ENCODE measurements around the gene RAB40AL.
"Not testable (repeated sequence)": the region's sequence is repeated elsewhere in the genome, so short reads cannot be mapped to it uniquely, and the experiment has no call there.

The RAB40AL gene

GRCh38 chrX:102936972-102937371 lies at the start of gene RAB40AL:
Gene RAB40AL, plus strand, starts transcription at chrX:102937272. Its CDS starts 47 bp downstream, at chrX:102937319.
- DNase-seq, result not testable (repeated sequence)

- DNase-seq, result no peak
Observed at GRCh38 chrX:102887687-102888086, 49.4 kb upstream of the RAB40AL start.

- no peak for DNase-seq
Observed at GRCh38 chrX:102892103-102892502, 45.0 kb upstream of the RAB40AL start.

- peak; percentile 21 for DNase-seq
Observed at GRCh38 chrX:102899940-102900916, 36.8 kb upstream of the RAB40AL start.

GRCh38 chrX:102902355-102902754 lies 34.7 kb upstream of the RAB40AL start:
- no peak for DNase-seq

GRCh38 chrX:102930990-102931756 lies 5.9 kb upstream of the RAB40AL start:
- DNase-seq, result no peak

GRCh38 chrX:102934624-102935023 lies 2.4 kb upstream of the RAB40AL start:
- no peak for DNase-seq

GRCh38 chrX:102950908-102951866 lies 14.1 kb downstream of the RAB40AL start:
- DNase-seq, result peak; percentile 63

- DNase-seq, result no peak
Observed at GRCh38 chrX:102957751-102958150, 20.7 kb downstream of the RAB40AL start.

- DNase-seq, result no peak
Observed at GRCh38 chrX:102958794-102959193, 21.7 kb downstream of the RAB40AL start.

- no peak for DNase-seq
Observed at GRCh38 chrX:102959471-102959870, 22.4 kb downstream of the RAB40AL start.

GRCh38 chrX:102963955-102964354 lies 26.9 kb downstream of the RAB40AL start:
- no peak for DNase-seq

- DNase-seq, result no peak
Observed at GRCh38 chrX:102964940-102965339, 27.9 kb downstream of the RAB40AL start.

- DNase-seq, result no peak
Observed at GRCh38 chrX:102966701-102967100, 29.6 kb downstream of the RAB40AL start.

GRCh38 chrX:102968216-102968615 lies 31.1 kb downstream of the RAB40AL start:
- DNase-seq, result no peak

- DNase-seq, result not testable (repeated sequence)
Observed at GRCh38 chrX:102971536-102971935, 34.5 kb downstream of the RAB40AL start.

- DNase-seq, result no peak
Observed at GRCh38 chrX:102975016-102975415, 37.9 kb downstream of the RAB40AL start.

GRCh38 chrX:102976286-102976685 lies 39.2 kb downstream of the RAB40AL start:
- DNase-seq, result no peak

GRCh38 chrX:102976793-102977495 lies 39.9 kb downstream of the RAB40AL start:
- DNase-seq, result no peak

- DNase-seq, result no peak
Observed at GRCh38 chrX:102978594-102978993, 41.5 kb downstream of the RAB40AL start.

GRCh38 chrX:102979536-102979935 lies 42.5 kb downstream of the RAB40AL start:
- no peak for DNase-seq

- no peak for DNase-seq
Observed at GRCh38 chrX:102983205-102983604, 46.1 kb downstream of the RAB40AL start.

Measured in NCI-H524 treated with DMSO at 0.1 percent for 48 hours (cell line).